Measurements from ENCODE around the gene BOD1L1. TPM values are rescaled to one million over a fixed set of nuclear protein-coding genes. Genes with fewer than 3 reads are reported as not detected.

BOD1L1 gene
- total RNA-seq, 1 donor from 2014 or later = 37.0 TPM

GRCh38 chr4:13616597-13616996, 10.9 kb downstream of the BOD1L1 start:
- H3K4me1 Mint-ChIP-seq (ENCODE audit: unreplicated experiment) = no peaks in the 10 kb centered on the region

GRCh38 chr4:13615161-13615560, 12.4 kb downstream of the BOD1L1 start:
- no peaks in the 10 kb centered on the region for H3K27me3 Mint-ChIP-seq
- no peaks in the 10 kb centered on the region for H3K4me1 Mint-ChIP-seq (ENCODE audit: unreplicated experiment)
- no peaks in the 10 kb centered on the region for H3K9me3 Mint-ChIP-seq
- H3K27ac Mint-ChIP-seq = no peak overlapping the region
- TF ChIP-seq CTCF (conservative IDR thresholded peaks at IDR 0.05) = no peak
- H3K36me3 Mint-ChIP-seq = peaks cover 18% of the 10 kb centered on the region
- H3K4me3 Mint-ChIP-seq = no peak overlapping the region
- no peak for DNase-seq (ENCODE audit: extremely low spot score, unreplicated experiment)

More at GRCh38 chr4:13616597-13616996, 10.9 kb downstream of the BOD1L1 start:
- no peak for DNase-seq (ENCODE audit: extremely low spot score, unreplicated experiment)
- Mint-ChIP-seq H3K27ac (no peak overlapping the region), H3K4me3 (no peak overlapping the region), H3K9me3 (no peaks in the 10 kb centered on the region), H3K27me3 (no peaks in the 10 kb centered on the region), H3K36me3 (peaks cover 15% of the 10 kb centered on the region)
- no peak for TF ChIP-seq CTCF (conservative IDR thresholded peaks at IDR 0.05)

GRCh38 chr4:13612569-13612968, 15.0 kb downstream of the BOD1L1 start:
- DNase-seq (ENCODE audit: extremely low spot score, unreplicated experiment) = no peak
- Mint-ChIP-seq H3K4me1 (ENCODE audit: unreplicated experiment) (no peaks in the 10 kb centered on the region), H3K27ac (no peak overlapping the region), H3K4me3 (no peak overlapping the region), H3K27me3 (no peaks in the 10 kb centered on the region), H3K9me3 (no peaks in the 10 kb centered on the region), H3K36me3 (peaks cover 14% of the 10 kb centered on the region)
- no peak for TF ChIP-seq CTCF (conservative IDR thresholded peaks at IDR 0.05)

GRCh38 chr4:13611283-13611842, 16.2 kb downstream of the BOD1L1 start:
- H3K36me3 Mint-ChIP-seq = peaks cover 14% of the 10 kb centered on the region
- TF ChIP-seq CTCF (conservative IDR thresholded peaks at IDR 0.05) = no peak

GRCh38 chr4:13605330-13605729, 22.2 kb downstream of the BOD1L1 start:
- Mint-ChIP-seq H3K27me3 (no peaks in the 10 kb centered on the region), H3K36me3 (peaks cover 32% of the 10 kb centered on the region), H3K9me3 (no peaks in the 10 kb centered on the region), H3K4me3 (no peak overlapping the region), H3K4me1 (ENCODE audit: unreplicated experiment) (no peaks in the 10 kb centered on the region), H3K27ac (no peak overlapping the region)
- TF ChIP-seq CTCF (conservative IDR thresholded peaks at IDR 0.05) = no peak
- DNase-seq (ENCODE audit: extremely low spot score, unreplicated experiment) = no peak

More at GRCh38 chr4:13611283-13611842, 16.2 kb downstream of the BOD1L1 start:
- Mint-ChIP-seq H3K9me3 (no peaks in the 10 kb centered on the region), H3K27ac (no peak overlapping the region), H3K27me3 (no peaks in the 10 kb centered on the region), H3K4me3 (no peak overlapping the region), H3K4me1 (ENCODE audit: unreplicated experiment) (no peaks in the 10 kb centered on the region)
- DNase-seq (ENCODE audit: extremely low spot score, unreplicated experiment) = no peak

GRCh38 chr4:13601848-13602247, 25.7 kb downstream of the BOD1L1 start:
- Mint-ChIP-seq H3K4me3 (no peak overlapping the region), H3K9me3 (no peaks in the 10 kb centered on the region), H3K36me3 (peaks cover 34% of the 10 kb centered on the region), H3K27me3 (no peaks in the 10 kb centered on the region), H3K27ac (no peak overlapping the region), H3K4me1 (ENCODE audit: unreplicated experiment) (no peaks in the 10 kb centered on the region)
- no peak for TF ChIP-seq CTCF (conservative IDR thresholded peaks at IDR 0.05)
- no peak for DNase-seq (ENCODE audit: extremely low spot score, unreplicated experiment)
